ENCODE data around the gene PMEPA1. TPM values are rescaled to one million over a fixed set of nuclear protein-coding genes. Genes with fewer than 3 reads are reported as not detected.

The PMEPA1 gene
- total and polyA plus RNA-seq, 10 donors = 4.8 to 15.7 (median 9.2) TPM

DNA sequence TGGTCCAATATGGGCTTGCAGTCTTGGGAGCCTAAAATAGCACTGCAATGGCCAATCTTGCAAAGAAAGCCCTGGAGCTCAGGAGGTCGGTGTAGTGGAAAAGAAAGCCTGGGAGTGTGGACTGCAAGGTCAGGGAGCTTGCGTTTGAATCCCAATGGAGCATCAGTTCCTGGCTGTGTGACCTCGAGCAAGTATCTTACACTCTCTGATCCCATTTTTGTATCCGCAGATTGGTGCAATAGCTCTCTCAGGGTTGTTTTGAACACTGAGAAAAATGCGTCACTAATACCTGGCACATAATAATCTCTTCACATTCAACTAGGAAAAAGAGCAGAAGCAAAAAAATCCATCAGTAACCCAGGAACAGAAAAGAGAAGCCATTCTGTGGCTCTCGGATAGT is 7.3 kb downstream of the PMEPA1 start:
- 82 to 87% (median 83%) methylated on average over 6 of the region's 6 CpGs for WGBS, 5 donors
- peak overlapping the region in 4 of 8 donors; percentile 36 to 73 (median 51) for H3K27ac ChIP-seq
- H3K9me3 ChIP-seq = no peaks in the 10 kb centered on the region
- H3K36me3 ChIP-seq = no peaks in the 10 kb centered on the region
- TF ChIP-seq, protein P1, sequence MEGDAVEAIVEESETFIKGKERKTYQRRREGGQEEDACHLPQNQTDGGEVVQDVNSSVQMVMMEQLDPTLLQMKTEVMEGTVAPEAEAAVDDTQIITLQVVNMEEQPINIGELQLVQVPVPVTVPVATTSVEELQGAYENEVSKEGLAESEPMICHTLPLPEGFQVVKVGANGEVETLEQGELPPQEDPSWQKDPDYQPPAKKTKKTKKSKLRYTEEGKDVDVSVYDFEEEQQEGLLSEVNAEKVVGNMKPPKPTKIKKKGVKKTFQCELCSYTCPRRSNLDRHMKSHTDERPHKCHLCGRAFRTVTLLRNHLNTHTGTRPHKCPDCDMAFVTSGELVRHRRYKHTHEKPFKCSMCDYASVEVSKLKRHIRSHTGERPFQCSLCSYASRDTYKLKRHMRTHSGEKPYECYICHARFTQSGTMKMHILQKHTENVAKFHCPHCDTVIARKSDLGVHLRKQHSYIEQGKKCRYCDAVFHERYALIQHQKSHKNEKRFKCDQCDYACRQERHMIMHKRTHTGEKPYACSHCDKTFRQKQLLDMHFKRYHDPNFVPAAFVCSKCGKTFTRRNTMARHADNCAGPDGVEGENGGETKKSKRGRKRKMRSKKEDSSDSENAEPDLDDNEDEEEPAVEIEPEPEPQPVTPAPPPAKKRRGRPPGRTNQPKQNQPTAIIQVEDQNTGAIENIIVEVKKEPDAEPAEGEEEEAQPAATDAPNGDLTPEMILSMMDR (IDR thresholded peaks at IDR 0.05 in 8 of 11, conservative IDR thresholded peaks at IDR 0.05 in 3 of 11) = no peak
- TF ChIP-seq POLR2A (IDR thresholded peaks at IDR 0.05) (no peak), POLR2AphosphoS5 (IDR thresholded peaks at IDR 0.05) (no peak)
- H3K27me3 ChIP-seq (replicated peaks in 1 of 7) = no peaks in the 10 kb centered on the region
- peak overlapping the region in 1 of 8 donors; percentile 16 for H3K4me3 ChIP-seq
- peaks cover under 1 to 100% (median 79%) of the 10 kb centered on the region in 6 donors for H3K4me1 ChIP-seq
- DNase-seq = no peak
- intact Hi-C loops (cut with DNase I; ENCODE audit: low total_unique reads) = no loop called here

DNA sequence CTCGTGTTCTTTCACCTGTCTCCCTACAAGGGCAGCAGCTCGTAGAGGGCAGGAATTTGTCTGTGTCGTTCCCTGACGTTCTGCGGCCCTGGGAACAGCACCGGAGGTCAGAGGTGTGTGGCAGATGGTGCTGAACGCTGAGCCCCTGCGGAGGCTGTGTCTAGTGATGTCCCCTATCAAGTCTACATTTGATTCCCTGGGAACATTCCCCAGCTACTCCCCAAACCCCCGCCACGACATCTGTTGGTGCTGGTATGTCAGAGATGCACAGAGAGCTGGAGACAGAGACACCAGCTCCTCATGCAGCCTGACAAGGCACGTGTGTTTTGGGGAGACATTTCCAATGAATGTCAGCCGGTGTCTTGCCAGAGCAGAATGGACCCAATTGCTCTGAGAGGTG is 7.7 kb downstream of the PMEPA1 start:
- Histone ChIP-seq H3K4me3 (no peak overlapping the region), H3K9me3 (no peaks in the 10 kb centered on the region), H3K27ac (peak overlapping the region in 1 of 8 donors; percentile 73), H3K27me3 (replicated peaks in 1 of 7) (no peaks in the 10 kb centered on the region), H3K4me1 (peaks cover 0 to 100% (median 75%) of the 10 kb centered on the region in 6 donors), H3K36me3 (no peaks in the 10 kb centered on the region)
- intact Hi-C loops (cut with DNase I; ENCODE audit: low total_unique reads) = no loop called here
- 79 to 84% (median 82%) methylated on average over 12 of the region's 12 CpGs for WGBS, 5 donors
- no peak for DNase-seq
- TF ChIP-seq POLR2A (IDR thresholded peaks at IDR 0.05) (no peak), POLR2AphosphoS5 (IDR thresholded peaks at IDR 0.05) (no peak)
- TF ChIP-seq, protein P1 (IDR thresholded peaks at IDR 0.05 in 8 of 11, conservative IDR thresholded peaks at IDR 0.05 in 3 of 11) = no peak

DNA sequence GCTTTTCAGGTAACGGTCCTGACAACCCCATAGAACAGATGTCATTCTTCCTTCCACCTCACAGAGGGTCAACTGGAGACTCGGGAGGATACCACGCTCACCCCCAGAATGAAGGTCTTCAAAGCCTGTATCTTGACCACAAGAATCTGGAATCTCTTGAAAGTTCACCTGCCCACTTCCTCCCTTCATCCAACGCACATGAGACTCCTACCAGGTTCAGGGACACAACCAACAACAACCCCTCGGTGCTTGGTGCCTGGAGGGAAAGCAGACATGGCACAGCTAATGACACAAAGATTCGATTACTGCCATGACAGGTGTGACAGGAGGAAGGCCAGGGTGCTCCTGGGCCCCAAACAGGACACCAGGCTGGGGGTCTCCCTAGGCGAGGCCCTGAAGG is 8.2 kb downstream of the PMEPA1 start:
- Histone ChIP-seq H3K4me3 (no peak overlapping the region), H3K4me1 (peaks cover 0 to 100% (median 72%) of the 10 kb centered on the region in 6 donors), H3K36me3 (no peaks in the 10 kb centered on the region), H3K27ac (peak overlapping the region in 1 of 8 donors; percentile 73), H3K27me3 (replicated peaks in 1 of 7) (no peaks in the 10 kb centered on the region), H3K9me3 (no peaks in the 10 kb centered on the region)
- TF ChIP-seq POLR2A (IDR thresholded peaks at IDR 0.05) = no peak
- TF ChIP-seq, protein P1 (IDR thresholded peaks at IDR 0.05 in 8 of 11, conservative IDR thresholded peaks at IDR 0.05 in 3 of 11) = no peak
- TF ChIP-seq POLR2AphosphoS5 (IDR thresholded peaks at IDR 0.05) = no peak
- no peak for DNase-seq
- intact Hi-C loops (cut with DNase I; ENCODE audit: low total_unique reads) = no loop called here
- 58 to 75% (median 73%) methylated on average over 6 to 7 of the region's 7 CpGs for WGBS, 5 donors

DNA sequence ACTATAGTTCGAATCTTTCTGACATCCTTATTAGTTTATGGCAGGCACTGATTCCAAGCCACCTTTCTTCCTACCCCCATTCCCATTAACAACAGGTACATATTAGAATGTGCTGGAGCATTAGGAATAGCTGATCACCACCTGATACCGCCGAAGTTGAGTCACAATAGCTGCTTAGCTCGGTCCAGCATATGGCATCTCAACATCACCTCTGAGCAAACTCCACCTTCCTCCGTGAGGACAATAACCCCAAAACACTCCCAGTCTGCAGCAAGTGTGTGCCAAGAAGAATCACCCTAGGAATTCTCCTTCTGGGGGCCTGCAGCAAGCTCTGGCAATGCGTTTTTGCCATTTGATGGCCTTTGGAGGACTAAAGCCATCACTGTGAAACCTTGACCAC is 8.7 kb downstream of the PMEPA1 start:
- no peak for TF ChIP-seq POLR2A (IDR thresholded peaks at IDR 0.05)
- TF ChIP-seq POLR2AphosphoS5 (IDR thresholded peaks at IDR 0.05) = no peak
- TF ChIP-seq, protein P1 (IDR thresholded peaks at IDR 0.05 in 8 of 11, conservative IDR thresholded peaks at IDR 0.05 in 3 of 11) = no peak
- Histone ChIP-seq H3K9me3 (no peaks in the 10 kb centered on the region), H3K27me3 (replicated peaks in 1 of 7) (no peaks in the 10 kb centered on the region), H3K36me3 (no peaks in the 10 kb centered on the region), H3K4me3 (no peak overlapping the region), H3K4me1 (peaks cover 0 to 100% (median 66%) of the 10 kb centered on the region in 6 donors), H3K27ac (no peak overlapping the region)
- intact Hi-C loops (cut with DNase I; ENCODE audit: low total_unique reads) = no loop called here
- WGBS, 5 donors = 81 to 93% (median 85%) methylated on average over 6 of the region's 6 CpGs
- DNase-seq = no peak
